KMS-11 (cell line): ENCODE results near the gene CASP10.

Experiments
- H2AFZ ChIP-seq: fragments of 200-600 bp; sonication (generic); 2 replicates; pipeline ENCODE4 v1.6.1; 2016; ENCODE audit warnings: antibody characterized with exemption, mixed run types, low read depth
- H3K27ac ChIP-seq: fragments of 200-600 bp; sonication (generic); 2 replicates; pipeline ENCODE4 v1.6.1; 2016; ENCODE audit warnings: mild to moderate bottlenecking, mixed run types
- H3K27me3 ChIP-seq: fragments of 200-600 bp; sonication (generic); 2 replicates; pipeline ENCODE4 v1.6.1; 2017; ENCODE audit warnings: mild to moderate bottlenecking, low read depth, mixed run types, moderate library complexity; ENCODE audit not compliant: insufficient read depth
- H3K36me3 ChIP-seq: fragments of 200-600 bp; sonication (generic); 2 replicates; pipeline ENCODE4 v1.6.1; 2017; ENCODE audit warnings: mild to moderate bottlenecking, mixed run types; ENCODE audit not compliant: insufficient read depth
- H3K4me1 ChIP-seq: fragments of 200-600 bp; sonication (generic); 2 replicates; pipeline ENCODE4 v1.6.1; 2016; ENCODE audit warnings: mild to moderate bottlenecking, low read depth, mixed run types; ENCODE audit not compliant: poor library complexity, severe bottlenecking
- H3K4me2 ChIP-seq: fragments of 200-600 bp; sonication (generic); 2 replicates; pipeline ENCODE4 v1.7.0; 2016; ENCODE audit warnings: mild to moderate bottlenecking, mixed run types
- H3K4me3 ChIP-seq: fragments of 200-600 bp; sonication (generic); IDR thresholded peaks from 2 replicates; pipeline ENCODE4 v1.6.1; 2017; ENCODE audit warnings: low read depth, low read length, mixed read lengths; ENCODE audit not compliant: insufficient read depth
- H3K79me2 ChIP-seq: fragments of 200-600 bp; sonication (generic); 2 replicates; pipeline ENCODE4 v1.6.1; 2016; ENCODE audit warnings: low read depth, mixed run types; ENCODE audit not compliant: insufficient read depth
- H3K9ac ChIP-seq: fragments of 200-600 bp; sonication (generic); 2 replicates; pipeline ENCODE4 v1.6.1; 2016; ENCODE audit warnings: mild to moderate bottlenecking, mixed run types
- H4K20me1 ChIP-seq: fragments of 200-600 bp; sonication (generic); 2 replicates; pipeline ENCODE4 v1.6.1; 2016; ENCODE audit warnings: mild to moderate bottlenecking, mixed run types; ENCODE audit not compliant: insufficient read depth
- TF ChIP-seq, protein P1 (sequence below): fragments of 200-600 bp; sonication (generic); conservative IDR thresholded peaks from 2 replicates; pipeline ENCODE4 v1.6.1; 2017; ENCODE audit warnings: low read depth, mild to moderate bottlenecking, antibody characterized with exemption, low read length, moderate library complexity, mixed read lengths

Gene CASP10

DNA sequence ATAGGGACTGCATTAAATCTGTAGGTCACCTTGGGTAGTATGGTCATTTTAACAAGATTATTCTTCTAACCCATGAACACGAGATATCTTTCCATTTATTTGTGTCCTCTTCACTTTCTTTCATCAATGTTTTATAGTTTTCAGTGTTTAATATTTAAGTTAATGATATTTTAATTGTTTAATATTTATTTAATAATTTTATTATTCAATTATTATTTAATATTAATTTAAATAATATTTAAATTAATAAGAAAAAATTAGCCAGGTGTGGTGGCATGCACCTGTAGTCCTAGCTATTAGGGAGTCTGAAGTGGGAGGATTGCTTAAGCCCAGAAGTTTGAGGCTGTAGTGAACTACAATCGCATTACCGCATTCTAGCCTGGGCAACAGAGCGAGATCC lies 33.0 kb downstream of the CASP10 start:
- Histone ChIP-seq H3K9ac (no peak overlapping the region), H3K4me3 (no peak overlapping the region), H3K27ac (no peak overlapping the region), H3K4me2 (peak overlapping the region; percentile 16; the same call in 1 of the 2 replicates), H3K27me3 (no peaks in the 10 kb centered on the region), H3K79me2 (no peaks in the 10 kb centered on the region), H4K20me1 (no peaks in the 10 kb centered on the region), H2AFZ (no peak overlapping the region), H3K4me1 (peaks cover 50% of the 10 kb centered on the region), H3K36me3 (no peaks in the 10 kb centered on the region; the same call in 1 of the 2 replicates)
- TF ChIP-seq, protein P1, sequence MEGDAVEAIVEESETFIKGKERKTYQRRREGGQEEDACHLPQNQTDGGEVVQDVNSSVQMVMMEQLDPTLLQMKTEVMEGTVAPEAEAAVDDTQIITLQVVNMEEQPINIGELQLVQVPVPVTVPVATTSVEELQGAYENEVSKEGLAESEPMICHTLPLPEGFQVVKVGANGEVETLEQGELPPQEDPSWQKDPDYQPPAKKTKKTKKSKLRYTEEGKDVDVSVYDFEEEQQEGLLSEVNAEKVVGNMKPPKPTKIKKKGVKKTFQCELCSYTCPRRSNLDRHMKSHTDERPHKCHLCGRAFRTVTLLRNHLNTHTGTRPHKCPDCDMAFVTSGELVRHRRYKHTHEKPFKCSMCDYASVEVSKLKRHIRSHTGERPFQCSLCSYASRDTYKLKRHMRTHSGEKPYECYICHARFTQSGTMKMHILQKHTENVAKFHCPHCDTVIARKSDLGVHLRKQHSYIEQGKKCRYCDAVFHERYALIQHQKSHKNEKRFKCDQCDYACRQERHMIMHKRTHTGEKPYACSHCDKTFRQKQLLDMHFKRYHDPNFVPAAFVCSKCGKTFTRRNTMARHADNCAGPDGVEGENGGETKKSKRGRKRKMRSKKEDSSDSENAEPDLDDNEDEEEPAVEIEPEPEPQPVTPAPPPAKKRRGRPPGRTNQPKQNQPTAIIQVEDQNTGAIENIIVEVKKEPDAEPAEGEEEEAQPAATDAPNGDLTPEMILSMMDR, result no peak

GRCh38 chr2:201216918-201217317 lies 34.0 kb downstream of the CASP10 start:
- Histone ChIP-seq H3K4me2 (peak overlapping the region; percentile 16; the same call in 1 of the 2 replicates), H3K9ac (no peak overlapping the region), H2AFZ (no peak overlapping the region), H3K36me3 (no peaks in the 10 kb centered on the region; the same call in 1 of the 2 replicates), H3K27me3 (no peaks in the 10 kb centered on the region), H3K4me1 (peaks cover 59% of the 10 kb centered on the region), H3K79me2 (no peaks in the 10 kb centered on the region), H3K27ac (peak overlapping the region; percentile 18; the same call in 1 of the 2 replicates), H3K4me3 (no peak overlapping the region), H4K20me1 (no peaks in the 10 kb centered on the region)
- TF ChIP-seq, protein P1, result no peak

GRCh38 chr2:201218780-201219179 lies 35.8 kb downstream of the CASP10 start:
- Histone ChIP-seq H4K20me1 (no peaks in the 10 kb centered on the region), H2AFZ (no peak overlapping the region), H3K4me2 (peak overlapping the region; percentile 10; the same call in 1 of the 2 replicates), H3K27ac (peak overlapping the region; percentile 66; the same call in 1 of the 2 replicates), H3K79me2 (no peaks in the 10 kb centered on the region), H3K36me3 (no peaks in the 10 kb centered on the region; the same call in 1 of the 2 replicates), H3K4me3 (no peak overlapping the region), H3K9ac (no peak overlapping the region), H3K4me1 (peaks cover 78% of the 10 kb centered on the region), H3K27me3 (no peaks in the 10 kb centered on the region)
- TF ChIP-seq, protein P1, result no peak

DNA sequence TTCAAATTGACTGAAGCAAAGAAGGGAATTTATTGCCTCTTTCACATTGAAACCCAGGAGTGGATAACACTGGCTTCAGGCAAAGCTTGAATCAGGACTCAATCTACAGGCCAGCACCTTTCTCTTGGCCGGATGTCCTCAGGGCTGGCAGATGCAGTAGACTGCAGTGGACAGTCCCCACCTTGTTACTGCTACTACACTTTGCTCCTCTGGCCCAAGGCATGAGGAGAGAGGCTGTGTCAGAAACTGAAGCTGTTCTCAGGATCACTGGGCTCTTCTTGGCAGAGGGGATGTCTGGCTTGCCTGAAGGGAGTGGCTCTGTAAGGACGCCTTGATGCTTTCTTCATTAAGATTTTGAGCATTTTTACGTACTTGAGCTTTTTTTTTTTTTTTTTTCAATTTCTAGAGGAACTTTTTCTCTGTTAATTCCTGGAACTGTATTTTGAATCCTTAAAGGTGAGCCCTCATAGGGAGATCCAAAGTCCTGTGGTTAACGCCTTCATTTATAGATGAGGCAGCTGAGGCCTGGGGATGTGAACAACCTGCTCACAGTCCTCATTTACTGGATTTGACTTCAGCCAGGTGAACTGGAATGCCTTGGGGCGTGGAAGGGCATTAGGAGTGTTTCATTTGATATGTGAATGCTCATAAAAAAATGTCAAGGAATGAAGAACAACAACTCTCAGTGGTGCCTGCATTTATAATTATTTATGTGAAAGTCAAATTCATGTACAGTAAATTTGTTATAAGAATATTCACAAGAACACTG lies 36.6 kb downstream of the CASP10 start:
- Histone ChIP-seq H3K4me1 (peaks cover 85% of the 10 kb centered on the region), H3K79me2 (no peaks in the 10 kb centered on the region), H3K27ac (peak overlapping the region; percentile 66), H3K4me2 (peak overlapping the region; percentile 90), H3K4me3 (no peak overlapping the region), H3K36me3 (no peaks in the 10 kb centered on the region; the same call in 1 of the 2 replicates), H4K20me1 (no peaks in the 10 kb centered on the region), H3K9ac (no peak overlapping the region), H3K27me3 (no peaks in the 10 kb centered on the region), H2AFZ (no peak overlapping the region)
- TF ChIP-seq, protein P1, result no peak
